Measurements from ENCODE around the gene HLA-DPB1. TPM values are rescaled to one million over a fixed set of nuclear protein-coding genes. Genes with fewer than 3 reads are reported as not detected.

HLA-DPB1 gene
- 11.8 and 12.6 TPM in 2 replicates for total RNA-seq

DNA sequence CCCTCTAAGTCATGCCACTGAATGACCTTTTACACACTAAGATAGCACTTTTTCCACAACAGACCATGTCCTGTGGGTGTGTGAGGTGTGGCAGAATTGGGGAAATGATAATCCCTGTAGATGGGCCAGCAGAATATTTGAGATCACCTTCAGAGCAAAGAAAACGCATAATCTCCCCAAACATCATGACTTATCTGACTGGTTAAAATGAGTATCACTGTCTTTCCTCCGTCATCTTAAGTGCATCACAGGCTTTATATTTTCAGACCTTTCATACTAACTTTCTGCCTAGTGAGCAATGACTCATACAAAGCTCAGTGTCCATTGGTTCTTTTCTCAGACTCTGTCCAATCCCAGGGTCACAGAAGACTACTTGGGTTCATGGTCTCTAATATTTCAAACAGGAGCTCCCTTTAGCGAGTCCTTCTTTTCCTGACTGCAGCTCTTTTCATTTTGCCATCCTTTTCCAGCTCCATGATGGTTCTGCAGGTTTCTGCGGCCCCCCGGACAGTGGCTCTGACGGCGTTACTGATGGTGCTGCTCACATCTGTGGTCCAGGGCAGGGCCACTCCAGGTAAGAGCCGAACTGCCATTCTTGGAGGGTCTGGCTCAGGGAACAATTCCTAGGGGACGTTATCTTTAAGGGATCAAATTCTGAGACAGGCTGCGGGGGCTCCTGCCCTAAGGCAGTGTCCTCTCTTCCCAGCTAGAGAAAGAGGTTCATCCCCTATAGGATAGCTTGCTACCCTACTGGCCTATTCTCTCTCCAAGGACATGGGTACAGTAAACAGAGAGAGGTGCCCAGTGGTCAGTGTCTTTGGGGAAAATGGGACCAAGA is at the start of gene HLA-DPB1:
TSS of gene HLA-DPB1 (plus strand) at position 423 of the 838 bp plus-strand sequence. CDS start at position 475, 52 bp downstream.
- Mint-ChIP-seq H3K9me3 (no peaks in the 10 kb centered on the region), H3K36me3 (ENCODE audit: low read depth) (peaks cover 3% of the 10 kb centered on the region), H3K4me1 (ENCODE audit: low read depth) (peaks cover 45% of the 10 kb centered on the region), H3K27me3 (ENCODE audit: low read depth) (no peaks in the 10 kb centered on the region), H3K27ac (peak within 1 kb of the TSS; percentile 71), H3K4me3 (ENCODE audit: low read depth) (peak within 1 kb of the TSS; percentile 75)
- intact Hi-C loops (cut with micrococcal nuclease) = loop anchor here (5.0 kb wide), 1 partner anchor 183 kb away; no protein-coding TSS in a partner anchor
- DNase-seq (ENCODE audit: low spot score) = peak; percentile 26

DNA sequence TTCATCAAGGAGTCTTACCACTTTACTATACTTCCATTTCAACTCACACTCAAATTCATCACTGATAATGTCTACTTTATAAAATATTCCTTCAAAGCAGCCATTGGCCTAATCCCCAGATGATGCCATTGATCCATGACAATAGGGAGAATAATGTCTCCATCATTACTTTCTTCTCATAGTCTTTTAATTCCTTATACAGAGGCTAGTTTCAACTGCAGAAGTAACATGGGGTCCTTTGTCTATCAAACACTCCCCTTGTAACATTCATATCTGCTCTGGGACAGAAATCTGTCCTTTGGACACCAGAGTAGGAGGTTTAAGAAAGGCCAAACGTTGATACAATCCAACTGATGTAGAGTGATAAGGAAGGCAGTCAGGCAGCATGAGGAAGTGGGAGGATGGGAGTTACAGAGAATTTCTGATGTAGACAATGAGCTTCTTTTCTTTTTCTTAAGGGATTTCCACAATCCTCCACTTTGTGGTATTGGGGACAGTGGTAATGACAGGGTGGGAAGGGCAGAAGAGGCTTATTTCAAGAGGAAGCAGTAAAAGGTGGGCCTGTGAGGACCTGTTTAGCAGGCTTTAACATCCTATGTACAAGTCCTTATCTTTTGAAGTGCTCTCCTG is 47.5 kb upstream of the HLA-DPB1 start:
- H3K27me3 Mint-ChIP-seq (ENCODE audit: low read depth) = peaks cover 23% of the 10 kb centered on the region
- no peaks in the 10 kb centered on the region for H3K36me3 Mint-ChIP-seq (ENCODE audit: low read depth)
- no peaks in the 10 kb centered on the region for H3K9me3 Mint-ChIP-seq
- H3K4me3 Mint-ChIP-seq (ENCODE audit: low read depth) = no peak overlapping the region
- peaks cover 31% of the 10 kb centered on the region for H3K4me1 Mint-ChIP-seq (ENCODE audit: low read depth)
- H3K27ac Mint-ChIP-seq = peak overlapping the region; percentile 53
- no peak for DNase-seq (ENCODE audit: low spot score)
- intact Hi-C loops (cut with micrococcal nuclease) = no loop called here

DNA sequence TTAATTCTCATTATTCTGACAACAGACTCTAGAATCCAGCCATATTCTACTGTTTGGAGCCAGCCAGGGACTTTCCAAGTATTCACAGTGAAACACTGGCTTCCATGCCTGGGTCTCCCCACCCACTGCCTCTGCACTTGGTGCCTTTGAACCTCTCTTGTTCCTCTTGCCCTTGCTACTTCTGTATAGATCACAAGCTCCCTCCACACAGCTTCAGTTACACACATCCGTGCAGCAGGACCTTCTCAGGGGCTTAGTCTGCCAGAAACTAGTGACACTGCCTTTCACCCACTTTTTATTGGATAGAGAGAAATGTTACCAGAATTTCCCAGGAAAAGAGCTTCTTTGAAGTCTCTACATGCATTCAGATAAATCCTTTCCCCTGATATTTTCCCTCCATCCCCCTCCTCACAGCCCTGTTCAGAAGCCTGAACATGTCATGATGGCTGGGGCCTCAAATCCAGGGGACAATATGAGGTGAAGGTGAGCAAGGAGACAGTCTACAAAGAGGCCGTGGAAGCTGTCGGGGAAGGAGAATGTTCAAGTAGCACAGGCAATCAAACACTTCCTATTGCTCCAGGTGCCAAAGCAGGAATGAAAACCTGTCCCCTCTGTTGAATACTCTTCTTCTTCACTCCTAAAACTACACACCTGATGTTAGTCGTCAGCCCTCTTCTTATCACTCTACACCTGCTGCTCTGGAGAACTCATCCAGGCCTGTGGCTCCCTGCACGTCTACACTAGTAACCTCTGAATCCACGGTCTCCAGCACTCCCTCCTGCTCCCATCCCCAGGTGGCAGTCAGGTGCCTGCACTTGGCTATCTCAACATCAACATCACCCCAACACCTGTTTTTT is 46.2 kb upstream of the HLA-DPB1 start:
- peaks cover 2% of the 10 kb centered on the region for H3K9me3 Mint-ChIP-seq
- intact Hi-C loops (cut with micrococcal nuclease) = no loop called here
- peaks cover 29% of the 10 kb centered on the region for H3K4me1 Mint-ChIP-seq (ENCODE audit: low read depth)
- peaks cover 33% of the 10 kb centered on the region for H3K27me3 Mint-ChIP-seq (ENCODE audit: low read depth)
- no peak overlapping the region for H3K4me3 Mint-ChIP-seq (ENCODE audit: low read depth)
- no peaks in the 10 kb centered on the region for H3K36me3 Mint-ChIP-seq (ENCODE audit: low read depth)
- H3K27ac Mint-ChIP-seq = peak overlapping the region; percentile 53
- no peak for DNase-seq (ENCODE audit: low spot score)

DNA sequence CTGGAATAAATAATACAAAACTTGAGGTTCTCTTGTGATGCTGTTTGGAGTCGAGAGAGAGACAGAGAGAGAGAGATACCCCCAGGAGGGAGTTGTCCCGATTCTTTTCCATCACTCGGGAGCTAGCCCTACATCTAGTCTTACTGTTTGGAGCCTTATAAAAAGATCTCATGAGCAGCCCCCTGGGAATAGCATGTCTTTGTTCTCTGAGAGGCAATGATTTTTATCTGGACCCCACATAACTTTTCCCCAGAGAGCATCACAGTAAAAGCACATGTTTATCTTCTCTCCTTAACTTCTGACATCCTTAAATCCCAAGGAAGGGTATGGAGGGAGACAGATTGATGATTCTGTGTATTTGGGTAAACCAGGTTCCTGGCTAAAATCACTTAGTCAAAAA is 45.5 kb upstream of the HLA-DPB1 start:
- no peak overlapping the region for H3K27ac Mint-ChIP-seq
- intact Hi-C loops (cut with micrococcal nuclease) = no loop called here
- no peak overlapping the region for H3K4me3 Mint-ChIP-seq (ENCODE audit: low read depth)
- H3K36me3 Mint-ChIP-seq (ENCODE audit: low read depth) = no peaks in the 10 kb centered on the region
- no peak for DNase-seq (ENCODE audit: low spot score)
- peaks cover 39% of the 10 kb centered on the region for H3K27me3 Mint-ChIP-seq (ENCODE audit: low read depth)
- H3K9me3 Mint-ChIP-seq = peaks cover 6% of the 10 kb centered on the region
- H3K4me1 Mint-ChIP-seq (ENCODE audit: low read depth) = peaks cover 23% of the 10 kb centered on the region

DNA sequence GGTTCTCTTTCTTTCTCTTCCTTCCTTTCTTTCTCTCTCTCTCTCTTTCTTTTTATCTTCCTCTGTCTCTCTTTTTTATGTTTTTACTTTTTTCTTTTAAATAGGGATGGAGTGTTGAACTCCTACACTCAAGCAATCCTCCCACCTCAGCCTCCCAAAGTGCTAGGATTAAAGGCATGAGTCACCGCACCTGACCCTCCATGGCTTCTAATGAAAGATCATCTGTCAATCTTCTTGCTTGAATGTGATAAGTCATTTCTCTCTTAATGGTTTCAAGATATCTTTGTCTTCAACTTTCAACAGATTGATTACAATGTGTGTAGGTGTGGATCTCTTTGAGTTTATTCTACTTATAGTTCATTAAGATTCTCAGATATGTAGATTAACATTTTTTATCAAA is 41.2 kb upstream of the HLA-DPB1 start:
- no peak for DNase-seq (ENCODE audit: low spot score)
- intact Hi-C loops (cut with micrococcal nuclease) = no loop called here
- Mint-ChIP-seq H3K4me3 (ENCODE audit: low read depth) (no peak overlapping the region), H3K9me3 (peaks cover 14% of the 10 kb centered on the region), H3K4me1 (ENCODE audit: low read depth) (peaks cover 8% of the 10 kb centered on the region), H3K27me3 (ENCODE audit: low read depth) (peaks cover 73% of the 10 kb centered on the region), H3K36me3 (ENCODE audit: low read depth) (no peaks in the 10 kb centered on the region), H3K27ac (no peak overlapping the region)

DNA sequence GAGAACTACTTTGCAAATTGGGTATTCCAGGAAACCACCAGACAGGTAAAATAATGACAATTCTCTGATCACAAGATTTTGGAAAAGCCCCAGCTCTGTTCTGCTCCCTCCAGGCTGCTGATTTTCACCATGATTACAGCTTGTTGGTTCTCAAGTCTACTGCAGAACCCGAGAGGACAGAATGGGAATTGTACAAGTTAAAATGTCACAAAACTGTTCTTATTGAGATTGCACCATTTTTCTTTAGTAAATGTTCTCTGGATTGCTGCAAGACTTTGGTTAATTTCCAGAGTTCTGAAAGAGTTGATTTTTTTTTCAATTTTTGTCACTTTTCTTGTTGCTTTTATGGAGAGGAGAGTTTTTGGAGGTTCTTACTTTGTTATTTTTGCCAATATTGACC is 39.3 kb upstream of the HLA-DPB1 start:
- no peak overlapping the region for H3K4me3 Mint-ChIP-seq (ENCODE audit: low read depth)
- intact Hi-C loops (cut with micrococcal nuclease) = no loop called here
- peaks cover 3% of the 10 kb centered on the region for H3K4me1 Mint-ChIP-seq (ENCODE audit: low read depth)
- no peak overlapping the region for H3K27ac Mint-ChIP-seq
- H3K9me3 Mint-ChIP-seq = peaks cover 14% of the 10 kb centered on the region
- peaks cover 76% of the 10 kb centered on the region for H3K27me3 Mint-ChIP-seq (ENCODE audit: low read depth)
- H3K36me3 Mint-ChIP-seq (ENCODE audit: low read depth) = no peaks in the 10 kb centered on the region
- no peak for DNase-seq (ENCODE audit: low spot score)

DNA sequence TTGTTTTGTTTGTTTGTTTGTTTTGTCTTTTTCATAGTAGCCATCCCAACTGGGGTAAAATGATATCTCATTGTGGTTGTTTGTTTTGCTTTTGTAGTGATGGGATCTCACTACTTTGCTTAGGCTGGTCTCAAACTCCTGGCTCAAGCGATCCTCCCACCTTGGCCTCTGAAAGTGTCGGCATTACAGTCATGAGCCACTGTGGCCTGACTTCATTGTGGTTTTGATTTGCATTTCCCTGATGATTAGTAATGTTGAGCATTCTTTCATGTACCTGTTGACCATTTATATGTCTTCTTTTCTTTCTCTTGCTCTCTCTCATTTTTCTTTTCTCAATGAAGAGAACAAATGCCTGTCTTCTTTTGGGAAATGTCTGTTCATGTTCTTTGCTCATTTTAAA is 35.6 kb upstream of the HLA-DPB1 start:
- Mint-ChIP-seq H3K36me3 (ENCODE audit: low read depth) (no peaks in the 10 kb centered on the region), H3K27ac (no peak overlapping the region), H3K4me1 (ENCODE audit: low read depth) (no peaks in the 10 kb centered on the region), H3K9me3 (peaks cover 8% of the 10 kb centered on the region), H3K4me3 (ENCODE audit: low read depth) (no peak overlapping the region), H3K27me3 (ENCODE audit: low read depth) (peaks cover 72% of the 10 kb centered on the region)
- intact Hi-C loops (cut with micrococcal nuclease) = no loop called here
- no peak for DNase-seq (ENCODE audit: low spot score)

DNA sequence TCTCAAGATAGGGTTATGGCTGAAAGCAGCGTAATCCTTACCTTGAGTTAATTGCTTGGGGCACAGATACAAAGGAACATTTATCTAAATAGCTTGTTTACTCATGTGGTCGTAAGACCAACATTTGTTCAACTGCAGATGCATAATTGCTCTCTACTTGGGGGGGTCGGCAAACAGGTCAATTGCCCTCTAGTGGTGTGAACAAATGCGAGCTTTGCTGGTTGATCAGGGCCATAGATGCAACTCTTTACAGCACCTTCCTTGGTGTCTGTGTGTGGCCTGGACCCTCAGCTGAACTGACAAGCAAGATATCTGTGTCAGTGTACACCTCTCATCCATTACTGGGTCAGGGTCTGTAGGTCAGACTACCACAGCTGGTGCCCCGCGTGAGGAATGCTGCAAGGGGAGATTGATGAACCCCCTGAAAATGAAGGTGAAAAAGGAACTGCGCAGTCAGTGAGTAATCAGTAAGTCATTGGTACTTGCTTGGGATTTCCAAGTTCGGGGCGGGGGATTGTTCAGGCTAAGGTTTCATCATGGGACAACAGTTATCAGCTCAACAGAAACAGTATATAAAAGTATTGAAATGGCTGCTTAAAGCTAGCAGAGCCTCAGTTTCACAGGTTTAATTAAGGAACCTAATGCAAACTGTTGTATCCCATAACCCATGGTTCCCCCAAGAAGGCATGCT is 26.3 kb upstream of the HLA-DPB1 start:
- Mint-ChIP-seq H3K27ac (no peak overlapping the region), H3K4me3 (ENCODE audit: low read depth) (no peak overlapping the region), H3K27me3 (ENCODE audit: low read depth) (peaks cover 61% of the 10 kb centered on the region), H3K36me3 (ENCODE audit: low read depth) (no peaks in the 10 kb centered on the region), H3K4me1 (ENCODE audit: low read depth) (no peaks in the 10 kb centered on the region), H3K9me3 (no peaks in the 10 kb centered on the region)
- no peak for DNase-seq (ENCODE audit: low spot score)
- intact Hi-C loops (cut with micrococcal nuclease) = no loop called here

DNA sequence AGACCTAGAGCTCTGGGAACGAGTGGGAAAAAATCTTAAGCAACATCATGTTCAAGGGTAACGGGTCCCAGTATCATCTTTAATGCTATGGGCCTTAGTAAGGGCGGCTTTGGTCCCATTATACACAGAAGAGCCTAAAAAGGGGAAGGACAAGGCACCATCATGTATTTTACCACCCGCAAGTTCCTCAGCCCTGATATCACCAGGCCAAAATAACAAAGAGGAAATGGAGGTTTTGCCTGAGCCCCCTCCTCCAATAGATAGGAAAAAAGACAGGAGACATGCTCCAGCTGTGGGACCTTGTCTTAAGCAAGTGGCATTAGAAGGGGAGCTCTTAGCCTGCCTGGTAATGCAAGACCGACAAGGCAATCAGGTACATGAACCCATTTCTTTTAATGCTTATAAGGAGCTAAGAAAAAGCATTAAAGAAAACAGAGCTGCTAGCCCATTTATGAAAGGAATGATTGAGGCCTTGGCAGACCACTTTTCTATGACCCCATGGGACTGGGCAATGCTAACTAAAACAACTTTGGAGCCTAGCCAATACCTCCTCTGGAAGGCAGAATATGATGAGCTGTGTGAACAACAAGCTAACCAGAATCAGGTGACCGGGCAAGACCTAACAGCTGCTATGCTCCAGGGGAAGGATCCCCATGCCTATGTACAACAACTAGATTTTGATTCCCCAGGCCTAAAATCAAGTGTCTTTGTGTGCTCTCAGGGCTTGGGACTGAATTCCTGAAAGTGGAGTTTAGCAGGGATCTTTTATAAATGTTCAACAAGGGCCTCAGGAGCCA is 25.6 kb upstream of the HLA-DPB1 start:
- no peak overlapping the region for H3K27ac Mint-ChIP-seq
- no peaks in the 10 kb centered on the region for H3K36me3 Mint-ChIP-seq (ENCODE audit: low read depth)
- intact Hi-C loops (cut with micrococcal nuclease) = no loop called here
- no peaks in the 10 kb centered on the region for H3K4me1 Mint-ChIP-seq (ENCODE audit: low read depth)
- peaks cover 55% of the 10 kb centered on the region for H3K27me3 Mint-ChIP-seq (ENCODE audit: low read depth)
- no peaks in the 10 kb centered on the region for H3K9me3 Mint-ChIP-seq
- no peak for DNase-seq (ENCODE audit: low spot score)
- H3K4me3 Mint-ChIP-seq (ENCODE audit: low read depth) = no peak overlapping the region

DNA sequence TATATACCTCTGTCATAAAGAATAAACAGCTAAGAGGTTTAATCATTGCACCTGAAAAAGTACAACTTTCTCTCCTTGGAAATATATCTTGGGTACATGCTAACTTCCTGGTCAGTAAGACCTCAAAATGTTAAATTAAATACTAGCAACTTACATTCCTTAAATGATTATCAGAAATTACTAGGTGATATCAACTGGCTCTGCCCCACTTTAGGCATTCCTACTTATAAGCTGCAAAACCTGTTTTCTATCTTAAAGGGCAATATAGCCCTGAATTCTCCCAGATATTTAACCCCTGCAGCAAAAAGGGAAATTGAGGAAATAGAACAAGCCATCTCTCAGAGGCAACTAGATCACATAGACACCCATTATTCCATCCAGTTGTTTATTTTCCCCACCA is 23.2 kb upstream of the HLA-DPB1 start:
- intact Hi-C loops (cut with micrococcal nuclease) = no loop called here
- Mint-ChIP-seq H3K4me1 (ENCODE audit: low read depth) (no peaks in the 10 kb centered on the region), H3K4me3 (ENCODE audit: low read depth) (no peak overlapping the region), H3K27ac (no peak overlapping the region), H3K9me3 (no peaks in the 10 kb centered on the region), H3K36me3 (ENCODE audit: low read depth) (no peaks in the 10 kb centered on the region), H3K27me3 (ENCODE audit: low read depth) (peaks cover 51% of the 10 kb centered on the region)
- DNase-seq (ENCODE audit: low spot score) = no peak

DNA sequence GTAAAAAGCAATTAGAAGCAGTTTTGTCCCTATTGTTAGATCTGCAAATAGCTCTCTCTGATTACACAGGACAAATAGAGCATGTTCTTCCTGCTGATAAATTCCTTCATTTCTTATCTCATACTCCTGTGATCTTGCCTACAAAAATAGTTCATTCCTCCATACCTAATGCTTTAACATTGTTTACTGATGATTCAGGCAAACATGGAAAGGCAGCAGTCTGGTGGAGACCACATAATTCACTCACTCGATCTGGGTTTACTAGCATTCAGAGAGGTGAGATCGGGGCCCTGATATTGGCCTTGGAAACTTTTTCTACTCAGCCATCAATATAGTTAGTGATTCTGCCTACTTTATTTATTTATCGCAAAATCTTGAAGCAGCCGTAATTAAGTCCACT is 22.6 kb upstream of the HLA-DPB1 start:
- intact Hi-C loops (cut with micrococcal nuclease) = no loop called here
- Mint-ChIP-seq H3K36me3 (ENCODE audit: low read depth) (no peaks in the 10 kb centered on the region), H3K4me3 (ENCODE audit: low read depth) (no peak overlapping the region), H3K27ac (no peak overlapping the region), H3K4me1 (ENCODE audit: low read depth) (no peaks in the 10 kb centered on the region), H3K9me3 (no peaks in the 10 kb centered on the region), H3K27me3 (ENCODE audit: low read depth) (peaks cover 50% of the 10 kb centered on the region)
- no peak for DNase-seq (ENCODE audit: low spot score)
